Activated T-helper 1 cell treated with anti-CD3 and anti-CD28 coated beads, Interleukin-12 subunit alpha, Interleukin-12 subunit beta, Interleukin-2, Interleukin-4 antibody, amounts not matched to agents 30 ng/mL and 10 ng/mL and 1 ng/mL, durations not matched to agents 14 hours and 24 hours and 36 hours (primary cell): Measurements from ENCODE around the gene ARHGAP20. TPM values are rescaled to one million over a fixed set of nuclear protein-coding genes. Genes with fewer than 3 reads are reported as not detected.

Source experiments
- DNase-seq: peaks from one replicate; pipeline ENCODE4 v3.0.0; 2021; ENCODE audit warnings: low spot score
- H3K27ac Mint-ChIP-seq: one replicate; pipeline ENCODE4 v1.8.0; 2021; ENCODE audit warnings: mild to moderate bottlenecking, mixed read lengths
- H3K27me3 Mint-ChIP-seq: one replicate; pipeline ENCODE4 v1.8.0; 2022; ENCODE audit warnings: mild to moderate bottlenecking, moderate library complexity, mixed read lengths; ENCODE audit not compliant: insufficient read depth
- H3K36me3 Mint-ChIP-seq: one replicate; pipeline ENCODE4 v1.8.0; 2021; ENCODE audit warnings: low read depth, mixed read lengths
- H3K4me1 Mint-ChIP-seq: one replicate; pipeline ENCODE4 v1.8.0; 2021; ENCODE audit warnings: low read depth, mixed read lengths
- H3K4me3 Mint-ChIP-seq: one replicate; pipeline ENCODE4 v1.8.0; 2021; ENCODE audit warnings: mild to moderate bottlenecking, moderate library complexity, mixed read lengths
- H3K9me3 Mint-ChIP-seq: one replicate; pipeline ENCODE4 v1.8.0; 2021; ENCODE audit warnings: mixed read lengths
- intact Hi-C: fragments of 100-400 bp; cut with micrococcal nuclease; formaldehyde crosslinking; loops from one replicate; pipeline ENCODE4 v1.15.1; 2024
- total RNA-seq: library from RNA; stranded (reverse); gene quantifications from 2 replicates; pipeline ENCODE4 v1.2.3, GENCODE V29; 2022

ARHGAP20 gene
- not detected in 2 replicates for total RNA-seq

GRCh38 chr11:110711776-110712658, at the start of gene ARHGAP20:
Gene ARHGAP20, minus strand, starts transcription at chr11:110712437. Its CDS starts 206 bp downstream, at chr11:110712231.
- no peaks in the 10 kb centered on the region for H3K9me3 Mint-ChIP-seq
- H3K36me3 Mint-ChIP-seq: peaks cover 2% of the 10 kb centered on the region
- H3K4me3 Mint-ChIP-seq: peak within 1 kb of the TSS; percentile 46
- no peak within 1 kb of the TSS for H3K27ac Mint-ChIP-seq
- peak; percentile 29 for DNase-seq
- intact Hi-C loops: loop anchor here (5.0 kb wide), 2 partner anchors 260 to 520 kb away; no protein-coding TSS in a partner anchor
- peaks cover 13% of the 10 kb centered on the region for H3K4me1 Mint-ChIP-seq
- H3K27me3 Mint-ChIP-seq: peaks cover 57% of the 10 kb centered on the region

- H3K27ac Mint-ChIP-seq: no peak overlapping the region
- no peaks in the 10 kb centered on the region for H3K36me3 Mint-ChIP-seq
- H3K9me3 Mint-ChIP-seq: no peaks in the 10 kb centered on the region
- no peak for DNase-seq
- intact Hi-C loops: no loop called here
- H3K27me3 Mint-ChIP-seq: peaks cover 8% of the 10 kb centered on the region
- H3K4me1 Mint-ChIP-seq: no peaks in the 10 kb centered on the region
- no peak overlapping the region for H3K4me3 Mint-ChIP-seq
Measured at GRCh38 chr11:110761991-110762390, 49.8 kb upstream of the ARHGAP20 start.

- intact Hi-C loops: no loop called here
- Mint-ChIP-seq H3K27ac (no peak overlapping the region), H3K4me1 (no peaks in the 10 kb centered on the region), H3K27me3 (peaks cover 7% of the 10 kb centered on the region), H3K36me3 (no peaks in the 10 kb centered on the region), H3K9me3 (no peaks in the 10 kb centered on the region), H3K4me3 (no peak overlapping the region)
- no peak for DNase-seq
Measured at GRCh38 chr11:110761131-110761530, 48.9 kb upstream of the ARHGAP20 start.

DNA sequence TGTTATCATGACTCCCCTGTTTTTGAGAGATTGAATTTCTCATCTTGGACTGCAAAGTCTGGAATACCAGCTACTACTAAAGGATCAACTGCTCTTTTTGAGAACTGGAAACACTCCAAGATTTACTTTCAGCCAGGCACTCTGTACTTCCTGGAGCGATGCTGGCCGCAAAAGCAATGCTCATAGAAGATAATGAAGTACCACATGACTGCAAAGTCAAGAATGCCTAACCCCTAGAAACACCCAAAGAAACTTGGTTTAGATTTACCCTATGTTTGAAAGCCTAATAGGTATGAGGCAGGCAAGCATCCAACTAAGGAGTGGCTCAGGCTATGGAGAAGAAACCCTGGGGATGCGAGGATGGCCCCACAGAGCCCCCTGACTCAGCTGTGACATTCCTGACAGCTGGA, 47.7 kb upstream of the ARHGAP20 start:
- no peak for DNase-seq
- no peaks in the 10 kb centered on the region for H3K9me3 Mint-ChIP-seq
- H3K27ac Mint-ChIP-seq: no peak overlapping the region
- H3K4me1 Mint-ChIP-seq: no peaks in the 10 kb centered on the region
- intact Hi-C loops: no loop called here
- H3K36me3 Mint-ChIP-seq: no peaks in the 10 kb centered on the region
- peaks cover 7% of the 10 kb centered on the region for H3K27me3 Mint-ChIP-seq
- no peak overlapping the region for H3K4me3 Mint-ChIP-seq

DNA sequence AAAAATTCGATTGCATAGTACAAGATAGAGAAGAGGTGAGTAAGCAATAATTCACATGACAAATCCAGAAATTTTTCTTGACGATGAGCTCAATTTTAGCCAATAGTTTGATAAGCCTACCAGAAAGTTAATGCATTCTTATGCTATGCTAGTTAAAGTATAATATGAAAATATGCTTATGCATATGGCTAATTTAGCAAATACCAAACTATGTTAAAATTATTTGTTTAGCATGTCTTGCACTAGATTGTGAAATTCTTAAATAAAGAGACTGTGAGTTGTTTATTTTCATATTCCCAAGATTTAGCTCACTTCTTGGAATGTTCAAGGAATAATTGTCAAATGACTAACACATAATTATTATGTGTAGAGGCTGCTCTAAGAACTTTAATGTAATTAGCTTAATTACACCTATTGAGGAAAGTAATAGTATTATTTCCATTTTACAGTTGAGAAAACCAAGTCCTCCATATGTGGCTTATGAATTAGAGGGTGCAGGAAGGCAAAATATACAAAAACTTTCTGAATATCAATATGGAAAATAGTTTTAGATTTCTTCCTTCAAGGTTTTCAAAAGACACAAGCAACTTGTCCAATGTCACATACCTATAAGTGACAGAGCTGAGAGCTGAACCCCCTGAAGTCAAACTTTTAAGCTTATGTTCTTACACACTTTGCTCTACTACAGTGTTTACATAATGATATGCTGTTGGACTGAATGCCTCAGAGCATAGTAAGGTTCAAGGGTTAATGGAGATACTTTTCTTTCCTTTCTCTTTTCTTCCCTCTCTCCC, 45.9 kb upstream of the ARHGAP20 start:
- no peaks in the 10 kb centered on the region for H3K4me1 Mint-ChIP-seq
- no peaks in the 10 kb centered on the region for H3K36me3 Mint-ChIP-seq
- intact Hi-C loops: no loop called here
- H3K27me3 Mint-ChIP-seq: peaks cover 7% of the 10 kb centered on the region
- no peaks in the 10 kb centered on the region for H3K9me3 Mint-ChIP-seq
- no peak overlapping the region for H3K27ac Mint-ChIP-seq
- H3K4me3 Mint-ChIP-seq: no peak overlapping the region
- DNase-seq: no peak

- Mint-ChIP-seq H3K9me3 (no peaks in the 10 kb centered on the region), H3K4me3 (no peak overlapping the region), H3K27me3 (peaks cover 7% of the 10 kb centered on the region), H3K4me1 (no peaks in the 10 kb centered on the region), H3K27ac (no peak overlapping the region), H3K36me3 (no peaks in the 10 kb centered on the region)
- intact Hi-C loops: no loop called here
- DNase-seq: no peak
Measured at GRCh38 chr11:110757066-110757465, 44.8 kb upstream of the ARHGAP20 start.

- intact Hi-C loops: no loop called here
- Mint-ChIP-seq H3K9me3 (no peaks in the 10 kb centered on the region), H3K4me3 (no peak overlapping the region), H3K36me3 (no peaks in the 10 kb centered on the region), H3K27me3 (peaks cover 7% of the 10 kb centered on the region), H3K27ac (no peak overlapping the region), H3K4me1 (no peaks in the 10 kb centered on the region)
- no peak for DNase-seq
Measured at GRCh38 chr11:110755941-110756340, 43.7 kb upstream of the ARHGAP20 start.

DNA sequence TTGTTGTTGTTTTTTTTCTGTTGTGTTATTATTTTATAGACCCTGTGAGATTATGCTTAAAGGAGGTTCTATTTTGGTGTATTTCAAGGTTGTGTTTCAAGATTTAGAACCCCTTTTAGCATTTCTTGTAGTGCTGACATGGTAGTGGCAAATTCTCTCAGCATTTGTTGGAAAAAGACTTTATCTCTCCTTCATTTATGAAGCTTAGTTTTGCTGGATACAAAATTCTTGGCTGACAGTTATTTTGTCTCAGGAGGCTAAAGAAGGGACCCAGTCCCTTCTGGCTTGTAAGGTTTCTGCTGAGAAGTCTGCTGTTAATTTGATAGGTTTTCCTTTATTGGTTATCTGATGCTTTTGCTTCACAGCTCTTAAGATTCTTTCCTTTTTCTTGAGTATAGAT, 40.7 kb upstream of the ARHGAP20 start:
- no peak for DNase-seq
- Mint-ChIP-seq H3K27me3 (no peaks in the 10 kb centered on the region), H3K36me3 (no peaks in the 10 kb centered on the region), H3K27ac (no peak overlapping the region), H3K9me3 (no peaks in the 10 kb centered on the region), H3K4me1 (no peaks in the 10 kb centered on the region), H3K4me3 (no peak overlapping the region)
- intact Hi-C loops: no loop called here

GRCh38 chr11:110750100-110750499, 37.9 kb upstream of the ARHGAP20 start:
- Mint-ChIP-seq H3K4me1 (no peaks in the 10 kb centered on the region), H3K4me3 (no peak overlapping the region), H3K36me3 (no peaks in the 10 kb centered on the region), H3K9me3 (no peaks in the 10 kb centered on the region), H3K27ac (no peak overlapping the region), H3K27me3 (no peaks in the 10 kb centered on the region)
- no peak for DNase-seq
- intact Hi-C loops: no loop called here

- Mint-ChIP-seq H3K27me3 (peaks cover 3% of the 10 kb centered on the region), H3K27ac (no peak overlapping the region), H3K4me3 (no peak overlapping the region), H3K9me3 (no peaks in the 10 kb centered on the region), H3K36me3 (no peaks in the 10 kb centered on the region), H3K4me1 (no peaks in the 10 kb centered on the region)
- intact Hi-C loops: no loop called here
- DNase-seq: no peak
Measured at GRCh38 chr11:110747531-110747930, 35.3 kb upstream of the ARHGAP20 start.

- peaks cover 5% of the 10 kb centered on the region for H3K27me3 Mint-ChIP-seq
- H3K36me3 Mint-ChIP-seq: no peaks in the 10 kb centered on the region
- H3K4me3 Mint-ChIP-seq: no peak overlapping the region
- H3K27ac Mint-ChIP-seq: no peak overlapping the region
- H3K9me3 Mint-ChIP-seq: no peaks in the 10 kb centered on the region
- H3K4me1 Mint-ChIP-seq: no peaks in the 10 kb centered on the region
- intact Hi-C loops: no loop called here
- no peak for DNase-seq
Measured at GRCh38 chr11:110738641-110739040, 26.4 kb upstream of the ARHGAP20 start.

- DNase-seq: no peak
- no peaks in the 10 kb centered on the region for H3K9me3 Mint-ChIP-seq
- H3K27ac Mint-ChIP-seq: no peak overlapping the region
- H3K36me3 Mint-ChIP-seq: no peaks in the 10 kb centered on the region
- intact Hi-C loops: no loop called here
- H3K27me3 Mint-ChIP-seq: peaks cover 8% of the 10 kb centered on the region
- H3K4me1 Mint-ChIP-seq: no peaks in the 10 kb centered on the region
- H3K4me3 Mint-ChIP-seq: no peak overlapping the region
Measured at GRCh38 chr11:110737593-110737992, 25.4 kb upstream of the ARHGAP20 start.

GRCh38 chr11:110736171-110736553, 23.9 kb upstream of the ARHGAP20 start:
- Mint-ChIP-seq H3K27ac (no peak overlapping the region), H3K4me3 (no peak overlapping the region), H3K27me3 (peaks cover 8% of the 10 kb centered on the region), H3K4me1 (no peaks in the 10 kb centered on the region), H3K9me3 (no peaks in the 10 kb centered on the region), H3K36me3 (no peaks in the 10 kb centered on the region)
- DNase-seq: no peak
- intact Hi-C loops: no loop called here
